ACHN (cell line): ENCODE results near the gene SCAMP1.

Source experiments
- DNase-seq: peaks from one replicate; pipeline ENCODE4 v3.0.0-alpha.2; 2015
- in situ Hi-C: cut with HindIII; loops from 2 replicates; pipeline ENCODE4 v1.10.0; 2017; ENCODE audit warnings: low sequenced_read_pairs, low pct_ligation_motif_present, low pct_unique_long_range_greater_than_20kb

Gene SCAMP1

GRCh38 chr5:78476795-78477194 lies 116.4 kb downstream of the SCAMP1 start:
- in situ Hi-C loops = no loop called here
- DNase-seq = no peak

DNA sequence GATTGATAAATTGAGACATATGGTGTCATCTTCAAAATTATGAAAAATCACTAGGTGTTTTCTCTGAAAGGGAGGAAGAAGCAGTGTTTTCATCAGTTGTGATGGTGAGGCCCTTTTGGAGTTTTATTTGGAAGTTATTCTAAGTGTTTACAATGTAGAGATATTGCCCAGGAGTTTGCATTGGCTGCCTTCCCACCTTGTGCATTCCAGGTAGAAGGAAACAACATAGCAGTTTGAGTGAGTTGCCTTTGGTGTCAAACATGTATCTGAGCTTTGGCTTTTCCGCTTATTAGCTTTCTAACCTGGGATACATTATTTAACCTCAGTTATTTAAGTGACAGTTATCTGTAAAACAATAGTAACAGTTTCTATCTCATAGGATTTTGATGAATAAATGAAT lies 122.5 kb downstream of the SCAMP1 start:
- DNase-seq = no peak
- in situ Hi-C loops = no loop called here

DNA sequence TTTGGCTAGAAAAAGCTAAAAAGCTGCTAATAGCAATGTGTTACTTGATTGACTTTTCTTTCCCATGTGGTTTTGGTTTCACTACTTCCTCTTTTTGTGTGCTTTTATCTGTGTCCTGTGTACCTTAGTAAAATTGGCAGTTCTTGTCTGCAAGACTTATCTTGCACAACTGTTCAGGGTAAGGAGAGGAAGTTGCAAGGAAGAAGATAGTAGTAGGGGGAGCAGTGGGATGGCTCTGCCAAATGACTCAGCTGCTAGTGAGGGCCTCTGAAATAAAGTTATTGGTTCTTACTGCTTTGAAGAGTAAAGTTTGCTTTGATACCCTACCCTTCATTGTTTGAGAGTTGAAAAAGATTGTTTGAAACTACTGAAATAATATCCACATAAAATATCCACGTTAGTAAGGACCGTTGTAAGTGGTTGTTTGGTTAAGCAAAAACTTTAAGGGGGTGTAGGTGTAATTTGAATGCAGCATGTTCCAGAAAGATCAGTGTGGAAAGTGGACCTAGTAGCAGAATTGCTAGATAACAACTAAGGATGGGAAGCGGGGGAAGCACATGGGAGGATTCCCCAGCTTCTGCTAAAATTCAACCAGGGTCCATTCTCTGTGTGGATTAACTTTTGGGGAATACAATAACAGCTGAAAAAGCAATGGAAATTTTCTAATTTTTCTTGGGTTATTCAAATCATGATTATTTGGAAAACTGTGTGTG lies 123.5 kb downstream of the SCAMP1 start:
- DNase-seq = no peak
- in situ Hi-C loops = no loop called here

DNA sequence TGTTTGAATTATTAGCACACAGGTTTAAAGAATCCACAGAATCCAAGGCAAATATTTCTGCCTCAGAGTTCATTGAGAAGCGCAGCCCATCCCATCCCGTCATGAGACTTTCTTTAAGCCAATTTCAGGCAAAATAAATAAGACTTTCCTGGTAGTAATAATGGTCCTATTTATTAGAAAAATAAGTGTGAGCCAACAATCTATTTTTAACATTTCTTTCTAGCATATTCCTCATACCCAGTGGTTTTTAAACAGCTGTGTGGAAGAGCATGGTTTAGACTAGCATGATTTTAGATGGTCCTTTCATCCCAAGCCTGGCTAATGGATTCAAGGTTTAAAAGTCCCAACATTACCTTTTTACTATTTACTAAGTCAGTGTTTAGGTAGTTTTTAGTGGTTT lies 125.8 kb downstream of the SCAMP1 start:
- DNase-seq = no peak
- in situ Hi-C loops = no loop called here

DNA sequence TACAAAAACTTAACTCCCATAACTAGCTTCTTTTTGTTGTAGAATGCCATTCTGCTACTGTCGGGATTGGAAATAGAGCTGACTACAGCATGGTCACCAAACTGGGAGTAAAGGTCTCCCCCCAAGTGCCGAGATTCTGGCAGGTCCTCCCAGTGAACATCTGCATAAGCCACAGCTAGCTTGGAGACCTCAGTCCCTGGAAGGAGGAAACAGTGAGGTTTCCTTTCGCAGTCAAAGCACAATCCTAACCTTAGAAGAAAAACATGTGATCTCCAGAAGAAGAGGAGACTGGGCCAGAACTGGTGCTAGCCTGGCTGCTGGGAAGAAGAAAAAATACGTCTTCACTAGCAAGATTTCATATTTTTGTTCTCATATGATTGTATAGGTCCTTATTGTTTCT lies 127.4 kb downstream of the SCAMP1 start:
- no peak for DNase-seq

DNA sequence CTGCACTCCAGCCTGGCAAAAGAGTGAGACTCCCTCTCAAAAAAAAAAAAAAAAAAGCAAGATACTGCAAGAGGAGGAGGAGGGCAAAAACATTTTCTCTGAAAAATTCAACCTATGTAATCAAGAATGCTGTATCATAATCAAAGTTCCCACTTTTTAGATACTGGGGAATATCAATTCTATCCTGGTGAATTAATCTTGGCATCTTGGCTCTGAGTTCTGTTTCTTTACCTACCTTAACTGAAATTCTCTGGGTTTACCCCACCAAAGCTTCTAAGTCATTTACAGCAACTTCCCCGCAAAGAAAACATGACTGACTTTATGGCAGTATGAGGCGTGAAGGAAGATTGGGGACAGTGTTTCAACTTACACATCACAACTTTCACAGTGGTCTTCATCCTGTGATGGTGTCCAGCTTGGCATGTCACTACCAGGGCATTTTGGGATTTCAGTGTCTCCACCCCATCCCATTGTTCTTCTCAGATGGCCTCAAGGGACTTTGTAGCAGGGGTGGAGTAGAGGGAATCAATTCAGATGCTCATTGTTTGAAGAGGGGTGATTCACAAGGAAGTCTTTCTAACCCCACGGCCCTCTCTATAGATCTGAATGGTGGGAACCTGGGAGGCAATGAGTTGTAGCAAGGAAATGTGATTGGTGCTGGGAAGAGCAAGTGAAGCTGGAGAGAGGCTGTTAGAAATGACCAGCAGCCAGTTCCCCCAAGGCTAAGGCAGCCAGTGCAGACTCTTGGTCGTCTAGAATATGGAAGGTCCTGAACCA lies 130.5 kb downstream of the SCAMP1 start:
- in situ Hi-C loops = no loop called here
- no peak for DNase-seq

More for the DNA sequence above, 127.4 kb downstream of the SCAMP1 start:
- in situ Hi-C loops = no loop called here

- no peak for DNase-seq
- in situ Hi-C loops = no loop called here
Measured at GRCh38 chr5:78492224-78492623, 131.8 kb downstream of the SCAMP1 start.

GRCh38 chr5:78492650-78493049 lies 132.2 kb downstream of the SCAMP1 start:
- no peak for DNase-seq
- in situ Hi-C loops = no loop called here

- no peak for DNase-seq
- in situ Hi-C loops = no loop called here
Measured at GRCh38 chr5:78495800-78496199, 135.4 kb downstream of the SCAMP1 start.

- in situ Hi-C loops = no loop called here
- DNase-seq = no peak
Measured at GRCh38 chr5:78496373-78496772, 136.0 kb downstream of the SCAMP1 start.

- in situ Hi-C loops = no loop called here
- no peak for DNase-seq
Measured at GRCh38 chr5:78497573-78498533, 137.4 kb downstream of the SCAMP1 start.

DNA sequence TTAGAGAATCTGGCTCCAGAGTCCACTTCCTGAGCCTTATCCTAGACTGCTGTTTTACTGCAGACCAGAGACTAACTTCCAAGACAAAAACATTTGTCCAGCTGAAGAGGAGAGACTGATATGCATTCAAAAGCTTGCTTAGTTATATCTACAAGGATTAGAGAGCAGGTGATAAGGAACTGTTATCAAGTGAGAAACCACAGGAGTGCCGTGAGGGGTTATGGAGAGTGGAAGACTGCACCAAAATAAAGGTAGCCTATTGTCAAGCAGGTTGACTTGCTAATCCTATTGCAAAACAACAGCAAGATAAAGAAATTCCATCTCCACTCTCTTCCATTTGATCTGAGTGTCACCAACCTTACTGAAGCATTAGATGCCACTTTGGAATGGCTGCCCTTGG lies 139.1 kb downstream of the SCAMP1 start:
- in situ Hi-C loops = no loop called here
- DNase-seq = no peak

DNA sequence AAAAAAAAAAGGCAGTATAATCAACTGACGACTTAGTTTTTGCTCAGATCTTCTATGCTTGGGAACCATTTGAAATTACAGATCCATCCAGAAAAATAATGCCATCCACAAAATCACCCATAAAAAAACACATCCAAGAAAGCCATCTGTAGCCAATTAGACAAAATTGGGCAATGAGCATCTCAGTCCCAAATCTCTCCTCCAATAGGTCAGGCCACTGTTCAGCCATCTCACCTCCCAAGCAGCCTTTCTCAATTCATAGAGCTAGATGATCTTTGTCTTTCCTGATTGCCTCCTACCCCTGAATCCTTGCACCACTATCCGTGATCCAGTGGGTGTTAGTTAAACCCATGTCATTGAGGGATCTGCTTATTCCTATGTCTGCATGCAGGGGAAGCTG lies 139.6 kb downstream of the SCAMP1 start:
- DNase-seq = no peak
- in situ Hi-C loops = no loop called here

DNA sequence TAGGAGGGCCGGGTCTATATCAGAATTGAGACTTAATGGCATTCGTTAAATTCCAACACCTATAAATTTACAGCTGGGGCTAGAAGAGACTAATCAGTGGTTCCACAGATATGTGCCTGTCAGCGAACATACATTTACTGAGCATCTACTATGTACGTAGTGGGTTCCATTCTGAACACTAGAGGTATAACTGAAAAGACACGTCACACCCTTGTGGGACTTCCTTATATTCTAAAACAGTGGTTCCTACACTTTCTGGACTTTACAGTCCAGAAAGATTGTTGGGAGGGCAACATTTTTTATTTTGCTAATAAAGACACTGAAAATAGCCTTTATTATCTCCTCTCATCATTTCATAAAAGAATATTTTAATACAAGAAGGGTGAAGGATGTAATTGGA lies 140.5 kb downstream of the SCAMP1 start:
- in situ Hi-C loops = no loop called here
- no peak for DNase-seq

DNA sequence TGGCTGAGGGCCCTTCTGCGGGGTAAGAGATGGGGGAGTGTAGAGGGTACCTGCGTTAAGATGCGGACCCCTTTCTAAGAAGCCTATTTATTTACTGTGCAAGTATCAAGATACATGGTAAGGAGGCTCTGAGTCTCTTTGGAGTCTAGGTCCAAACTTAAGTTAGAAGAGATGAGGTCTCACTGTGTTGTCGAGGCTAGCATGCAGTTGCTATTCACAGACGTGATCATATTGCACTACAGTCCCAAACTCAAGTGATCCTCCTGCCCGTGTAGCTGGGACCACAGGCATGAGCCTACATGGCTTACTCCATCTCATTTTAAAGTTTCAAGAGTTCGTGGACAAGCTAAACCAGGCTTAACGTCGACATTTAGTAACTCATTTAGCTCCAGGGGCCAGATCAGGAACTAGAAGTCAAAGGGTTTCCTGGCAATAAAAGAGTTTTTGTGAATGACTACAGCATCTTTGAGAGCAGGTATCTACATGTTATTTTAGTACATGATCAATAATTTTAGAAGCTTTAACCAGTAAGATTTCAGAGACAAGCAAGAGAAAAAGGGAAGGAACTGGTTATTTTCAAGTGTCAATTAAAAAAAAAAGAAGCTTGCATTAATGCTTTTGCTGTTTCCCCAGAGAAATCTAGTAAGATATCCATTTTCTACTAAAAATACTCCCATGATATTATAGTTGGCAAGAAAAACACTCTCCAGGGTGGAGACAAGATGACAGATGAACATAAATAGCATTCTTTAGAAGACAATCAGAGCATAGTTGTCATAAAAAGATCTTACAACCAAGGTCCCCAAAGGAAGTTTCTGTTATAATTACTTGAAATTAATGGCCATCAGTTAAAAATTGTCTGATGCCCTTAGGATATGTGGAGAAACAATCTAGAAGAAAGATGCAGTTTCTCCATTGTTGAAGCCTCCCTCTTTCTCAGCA lies 141.3 kb downstream of the SCAMP1 start:
- no peak for DNase-seq
- in situ Hi-C loops = no loop called here

DNA sequence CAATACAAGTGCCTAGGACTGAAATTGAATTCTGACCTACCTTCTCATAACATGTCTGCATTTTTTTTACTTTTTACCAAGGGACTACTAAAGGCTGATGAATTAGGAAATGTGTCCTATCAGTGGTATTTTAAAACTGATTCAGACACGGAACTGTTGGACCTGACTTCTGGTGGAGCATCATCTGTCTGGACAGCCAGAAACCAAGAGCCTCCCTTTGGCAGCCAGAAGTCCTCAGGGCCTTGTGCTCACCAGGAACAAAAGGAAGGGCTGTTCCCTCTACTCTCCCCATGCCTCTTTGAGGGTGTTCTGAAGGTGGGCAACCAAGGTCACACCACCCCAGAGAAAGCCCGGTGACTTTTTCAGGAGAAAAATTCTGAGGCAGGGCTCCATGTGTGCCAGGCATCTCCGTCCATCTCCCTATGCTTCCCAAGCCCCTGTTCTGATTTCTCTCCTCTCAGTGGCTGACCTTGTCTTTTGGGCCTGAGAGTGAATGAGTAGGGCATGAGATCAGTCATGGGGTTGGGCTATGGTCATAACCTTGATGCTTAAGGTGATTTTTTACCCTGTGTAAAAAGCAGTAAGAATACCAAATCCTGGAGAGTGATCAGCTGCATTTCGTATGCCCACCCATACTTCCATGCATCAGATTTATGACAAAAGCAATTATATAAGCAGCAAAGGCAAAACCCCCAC lies 143.7 kb downstream of the SCAMP1 start:
- in situ Hi-C loops = no loop called here

More for the DNA sequence above, 143.7 kb downstream of the SCAMP1 start:
- DNase-seq = no peak
